Activated CD8-positive, alpha-beta memory T cell treated with anti-CD3 and anti-CD28 coated beads for 1 hour (primary cell): ENCODE data around the gene KLRG1.

ENCODE experiments used
- DNase-seq, 2 donors: peaks; one replicate each; pipeline ENCODE4 v3.0.0-alpha.2; 2020; ENCODE audit warnings: low read depth in 1 of 2; ENCODE audit errors: extremely low read depth in 1 of 2

KLRG1 gene

DNA sequence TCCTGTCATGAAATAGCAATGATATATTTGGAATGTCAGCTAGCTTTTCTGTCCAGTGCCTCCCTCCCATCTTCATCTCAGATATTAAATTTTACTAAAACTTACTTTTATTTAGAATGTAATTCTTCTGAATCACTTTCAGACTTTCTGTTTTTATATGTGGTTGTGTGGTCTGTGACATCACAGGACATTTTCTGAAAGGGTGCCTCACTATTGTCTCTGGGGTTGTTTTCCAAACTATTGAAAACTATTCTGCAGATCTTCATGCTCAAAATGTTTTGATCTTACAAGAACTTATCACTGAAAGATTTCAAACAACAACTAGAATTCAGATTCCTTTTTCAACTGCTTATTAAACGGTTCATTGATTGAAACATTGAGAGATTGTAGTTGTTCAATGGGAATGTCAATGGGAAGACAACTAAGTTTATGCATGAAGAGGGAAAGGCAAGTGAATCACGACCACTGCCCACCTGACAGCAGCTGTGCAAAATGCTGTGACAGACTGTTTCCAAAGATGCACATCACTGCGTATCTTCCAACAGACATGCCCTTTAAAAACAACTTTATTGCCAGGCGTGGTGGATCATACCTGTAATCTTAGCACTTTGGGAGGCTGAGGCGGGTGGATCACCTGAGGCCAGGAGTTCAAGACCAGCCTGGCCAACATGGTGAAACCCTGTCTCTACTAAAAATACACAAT, 51.3 kb downstream of the KLRG1 start:
- DNase-seq, result no peak

DNA sequence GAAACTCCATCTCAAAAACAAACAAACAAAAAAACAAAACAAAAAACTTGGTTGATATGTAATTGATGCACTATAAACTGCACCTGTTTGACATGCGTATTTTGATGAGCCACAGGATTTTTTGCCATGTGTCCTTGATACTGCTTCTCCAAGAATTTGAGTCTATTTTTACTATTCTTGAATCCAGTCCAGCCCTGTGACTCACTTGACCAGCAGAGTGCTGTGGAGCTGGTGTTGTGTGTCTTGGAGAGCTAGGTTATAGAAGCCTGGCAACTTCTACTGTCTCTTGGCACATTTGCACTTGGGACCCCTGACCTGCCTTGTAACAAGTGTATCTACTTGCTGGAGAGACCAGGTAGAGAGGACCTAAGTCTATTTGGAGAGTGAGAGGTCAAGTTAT, 52.0 kb downstream of the KLRG1 start:
- DNase-seq, result no peak

DNA sequence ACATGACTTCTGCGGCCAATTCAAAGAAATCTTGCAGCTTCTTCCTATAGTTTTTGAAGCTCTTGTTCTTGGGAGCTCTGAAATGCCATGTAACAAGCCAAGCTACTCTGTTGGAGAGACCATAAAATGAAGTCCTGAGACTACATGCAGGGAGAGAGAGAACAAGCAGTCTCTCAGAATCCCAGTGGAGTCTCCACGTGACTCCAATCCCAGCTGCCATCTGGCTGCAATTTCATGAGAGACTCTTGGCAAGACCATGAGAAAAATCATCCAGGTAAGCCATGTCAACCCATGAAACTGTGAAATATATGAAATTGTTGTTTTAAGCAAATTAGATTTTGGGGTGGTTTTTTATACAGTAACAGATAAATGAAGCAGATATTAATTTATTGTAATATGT, 54.4 kb downstream of the KLRG1 start:
- DNase-seq, result no peak

DNA sequence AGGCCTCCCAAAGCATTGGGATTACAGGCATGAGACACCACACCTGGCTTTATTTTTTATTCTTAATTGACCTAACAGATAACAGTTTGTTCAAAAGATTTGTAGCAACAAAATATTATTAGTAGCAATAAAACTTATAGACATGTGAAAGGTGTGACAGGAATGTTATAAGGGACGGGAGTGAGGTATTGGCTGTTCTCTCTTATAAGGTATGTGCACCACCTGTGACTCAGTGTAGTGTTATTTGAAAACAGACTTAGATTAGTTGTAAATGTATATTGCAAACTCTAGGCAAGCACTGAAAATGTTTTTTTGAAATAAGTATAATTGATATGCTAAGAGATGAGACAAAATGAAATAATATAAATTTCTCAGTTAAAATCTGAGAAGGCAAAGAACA, 57.8 kb downstream of the KLRG1 start:
- DNase-seq, result no peak

DNA sequence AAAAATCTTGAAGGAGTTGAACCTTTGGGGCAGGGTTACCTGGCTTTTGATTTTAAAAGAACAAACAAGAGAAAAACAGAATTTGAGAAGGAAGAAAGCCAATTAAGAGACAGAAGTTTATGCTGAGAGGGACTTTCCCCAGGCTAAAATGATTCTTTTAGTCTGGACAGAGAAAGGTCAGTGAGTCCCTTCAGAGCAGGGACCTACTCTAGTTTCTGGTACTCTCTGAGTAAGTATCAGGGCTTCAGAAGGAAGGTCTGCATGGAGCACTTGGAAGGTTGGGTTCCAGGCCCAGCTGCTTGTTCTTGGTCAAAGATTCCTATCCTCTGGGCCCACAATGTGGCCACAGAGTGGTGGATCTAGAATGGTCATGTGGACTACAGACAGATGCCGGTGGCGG, 59.6 kb downstream of the KLRG1 start:
- no peak for DNase-seq

DNA sequence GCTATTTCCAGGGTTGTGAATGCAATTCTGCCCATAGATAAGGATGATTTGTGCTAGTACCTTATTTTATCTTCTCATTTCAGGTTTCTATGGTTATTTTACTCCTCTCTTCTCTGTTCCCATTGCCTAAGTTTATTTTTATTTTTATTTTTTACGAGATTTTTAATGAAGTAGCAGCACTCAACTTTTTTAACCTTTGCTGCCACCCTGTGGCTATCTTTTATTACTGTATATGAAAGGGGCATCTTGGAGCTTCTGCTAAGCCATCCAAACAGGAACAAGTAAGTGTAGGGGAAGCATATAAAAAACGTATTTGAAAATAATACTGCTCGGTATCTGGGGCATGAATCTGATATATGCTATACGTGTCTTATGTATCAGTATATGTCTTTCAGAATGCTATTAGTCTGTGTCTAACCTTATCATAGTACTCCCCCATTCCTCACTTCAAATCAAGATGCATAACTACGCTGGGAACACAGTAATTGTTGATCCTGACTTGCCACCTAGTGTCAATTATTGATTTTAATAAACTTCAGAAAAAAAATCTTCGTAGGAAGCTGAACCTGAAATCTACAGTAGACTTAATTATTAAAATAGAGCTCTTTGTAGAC, 60.3 kb downstream of the KLRG1 start:
- no peak for DNase-seq

DNA sequence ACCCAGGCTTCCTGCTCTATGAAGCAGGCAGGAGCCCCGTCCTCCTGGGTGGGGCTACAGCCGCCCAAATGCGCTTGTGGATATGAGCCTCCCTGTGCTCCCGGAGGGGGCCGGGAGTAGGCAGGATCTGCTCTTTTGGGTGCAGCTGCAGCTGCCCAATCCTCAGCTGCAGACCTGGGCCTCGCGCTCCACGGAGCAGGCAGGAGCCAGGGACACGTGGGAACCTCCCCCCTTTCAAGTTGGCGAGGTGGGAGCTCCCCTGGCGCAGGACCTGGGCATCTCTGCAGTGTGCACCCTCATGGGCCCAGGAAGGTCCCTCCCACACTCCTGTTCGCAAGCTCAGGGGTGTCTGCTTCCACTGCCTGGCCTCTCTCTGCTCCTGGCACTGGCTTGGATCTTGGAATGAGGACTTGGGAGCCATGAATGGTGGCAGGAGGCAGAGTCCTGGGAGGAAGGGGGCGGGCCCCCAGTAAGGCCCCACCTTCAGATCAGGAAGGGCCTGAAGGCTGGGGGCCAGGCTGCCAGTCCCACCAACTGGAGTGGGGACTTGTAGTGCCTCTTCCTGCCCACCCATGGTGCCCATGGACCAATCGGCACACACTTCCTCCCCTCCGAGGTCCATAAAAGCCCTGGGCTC, 61.3 kb downstream of the KLRG1 start:
- DNase-seq, result no peak

DNA sequence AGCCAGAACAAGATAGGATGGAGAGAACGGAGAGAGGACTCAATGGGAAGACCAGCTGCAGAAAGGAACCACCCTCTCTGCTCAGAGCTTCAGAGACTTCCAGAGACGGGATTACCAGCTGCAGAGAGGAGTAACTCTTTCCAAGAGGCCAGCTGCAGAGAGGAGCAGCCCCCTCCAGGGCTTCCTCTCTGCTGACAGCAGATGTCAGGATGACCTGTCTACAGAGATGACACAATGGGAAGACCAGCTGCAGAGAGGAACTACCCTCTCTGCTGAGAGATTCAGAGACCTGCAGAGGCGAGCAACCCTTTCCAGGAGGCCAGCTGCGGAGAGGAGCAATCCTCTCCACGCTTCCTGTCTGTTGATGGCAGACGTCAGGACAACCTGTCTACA, 61.8 kb downstream of the KLRG1 start:
- no peak for DNase-seq

DNA sequence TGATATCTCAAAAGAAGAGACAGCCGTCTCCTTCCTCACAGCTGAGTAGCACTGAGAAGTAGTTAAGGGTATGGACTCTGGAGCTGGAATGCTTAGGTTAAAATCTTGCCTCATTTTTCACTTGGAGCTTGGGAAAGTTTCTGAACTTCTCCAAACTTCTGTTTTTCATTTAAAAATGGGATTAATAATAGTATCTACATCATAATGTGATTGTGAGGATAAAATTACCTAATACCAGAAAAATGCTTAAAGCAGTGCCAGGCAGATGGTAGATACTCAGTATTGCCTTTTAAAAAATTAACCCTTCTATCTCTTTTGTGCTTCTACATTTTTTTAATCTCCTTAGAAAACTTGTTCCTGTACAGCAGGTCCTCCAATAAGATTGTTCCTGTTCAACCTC, 63.3 kb downstream of the KLRG1 start:
- no peak for DNase-seq
